GM20000 (cell line): ENCODE measurements around the gene SLC18B1.

Experiments used
- DNase-seq: peaks from one replicate; pipeline ENCODE4 v3.0.0; 2012; ENCODE audit warnings: low spot score
- TF ChIP-seq, protein P1 (sequence below): IDR thresholded peaks from 2 replicates; pipeline ENCODE4 v1.5.1; 2012; ENCODE audit warnings: mild to moderate bottlenecking, control low read depth; ENCODE audit errors: extremely low read depth, missing control alignments

Gene SLC18B1

DNA sequence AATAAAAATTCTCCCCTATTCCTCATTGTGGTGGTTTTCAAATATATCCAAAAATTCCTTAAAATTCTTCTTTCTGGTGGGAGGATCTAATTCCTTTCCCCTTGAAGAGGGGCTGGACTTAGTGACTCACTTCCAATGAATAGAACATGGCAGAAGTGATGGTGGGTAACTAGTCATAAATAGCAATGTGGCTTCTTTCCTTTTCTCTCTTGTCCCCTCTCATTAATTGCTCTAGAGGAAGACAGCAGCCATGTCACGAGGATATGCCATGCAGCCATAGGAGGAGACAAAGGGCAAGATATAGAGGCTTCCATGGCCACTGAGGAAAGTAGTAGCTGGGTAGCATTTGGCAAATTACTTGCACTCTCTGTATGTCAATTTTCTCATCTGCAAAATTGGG lies 46.6 kb downstream of the SLC18B1 start:
- TF ChIP-seq, protein P1, sequence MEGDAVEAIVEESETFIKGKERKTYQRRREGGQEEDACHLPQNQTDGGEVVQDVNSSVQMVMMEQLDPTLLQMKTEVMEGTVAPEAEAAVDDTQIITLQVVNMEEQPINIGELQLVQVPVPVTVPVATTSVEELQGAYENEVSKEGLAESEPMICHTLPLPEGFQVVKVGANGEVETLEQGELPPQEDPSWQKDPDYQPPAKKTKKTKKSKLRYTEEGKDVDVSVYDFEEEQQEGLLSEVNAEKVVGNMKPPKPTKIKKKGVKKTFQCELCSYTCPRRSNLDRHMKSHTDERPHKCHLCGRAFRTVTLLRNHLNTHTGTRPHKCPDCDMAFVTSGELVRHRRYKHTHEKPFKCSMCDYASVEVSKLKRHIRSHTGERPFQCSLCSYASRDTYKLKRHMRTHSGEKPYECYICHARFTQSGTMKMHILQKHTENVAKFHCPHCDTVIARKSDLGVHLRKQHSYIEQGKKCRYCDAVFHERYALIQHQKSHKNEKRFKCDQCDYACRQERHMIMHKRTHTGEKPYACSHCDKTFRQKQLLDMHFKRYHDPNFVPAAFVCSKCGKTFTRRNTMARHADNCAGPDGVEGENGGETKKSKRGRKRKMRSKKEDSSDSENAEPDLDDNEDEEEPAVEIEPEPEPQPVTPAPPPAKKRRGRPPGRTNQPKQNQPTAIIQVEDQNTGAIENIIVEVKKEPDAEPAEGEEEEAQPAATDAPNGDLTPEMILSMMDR: no peak

DNA sequence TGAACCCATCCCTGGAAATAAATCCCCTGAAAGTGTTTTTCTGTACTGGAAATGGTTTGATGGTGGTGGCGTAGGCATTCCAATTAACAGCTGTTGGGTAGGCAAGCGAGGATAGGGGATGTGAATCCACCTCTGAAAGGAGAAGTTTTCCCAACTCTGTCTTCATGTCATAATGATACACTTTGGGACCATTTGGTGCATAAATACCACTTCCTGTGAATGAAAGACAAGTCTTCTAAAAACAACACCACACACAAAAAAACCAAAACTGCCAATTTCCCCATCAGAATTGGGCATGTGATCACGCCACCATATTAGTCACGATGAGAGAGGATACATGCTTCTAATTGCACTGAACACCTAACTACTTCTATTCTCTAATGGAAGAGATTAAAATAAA lies 47.1 kb downstream of the SLC18B1 start:
- no peak for DNase-seq
- TF ChIP-seq, protein P1: no peak

More for the DNA sequence above, 46.6 kb downstream of the SLC18B1 start:
- DNase-seq: no peak

DNA sequence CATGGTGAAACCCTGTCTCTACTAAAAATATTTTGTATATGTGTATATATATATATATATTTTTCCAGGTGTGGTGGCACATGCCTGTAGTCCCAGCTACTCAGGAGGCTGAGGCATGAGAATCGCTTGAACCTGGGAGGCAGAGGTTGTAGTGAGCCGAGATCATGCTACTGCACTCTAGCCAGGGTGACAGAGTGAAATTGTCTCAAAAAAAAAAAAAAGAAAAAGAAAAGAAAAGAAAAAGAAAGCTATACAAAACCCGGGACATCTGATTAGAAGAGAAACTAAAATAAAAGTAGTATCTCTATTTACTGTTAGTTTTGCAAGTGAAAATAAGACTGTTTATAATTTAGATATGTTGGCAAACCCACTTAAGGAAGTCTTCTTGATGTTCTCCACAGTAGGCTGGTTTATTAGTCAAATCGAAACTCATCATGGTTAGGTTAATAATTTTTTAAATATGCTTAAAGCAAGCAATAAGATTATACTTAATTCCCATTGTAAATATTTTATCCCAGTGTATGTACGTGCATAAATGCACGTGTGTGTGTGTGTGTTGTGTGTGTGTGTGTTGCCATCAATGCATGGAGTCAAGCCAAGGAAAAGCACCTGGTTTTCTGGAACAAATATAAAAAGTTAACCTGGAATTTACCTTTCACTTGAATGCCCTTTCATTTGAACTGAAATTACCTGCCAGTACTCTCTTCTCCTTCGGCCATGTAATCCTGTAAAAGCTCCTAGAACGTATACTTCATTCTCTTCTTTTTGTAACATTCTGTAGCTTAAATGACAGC lies 47.8 kb downstream of the SLC18B1 start:
- TF ChIP-seq, protein P1: no peak

DNA sequence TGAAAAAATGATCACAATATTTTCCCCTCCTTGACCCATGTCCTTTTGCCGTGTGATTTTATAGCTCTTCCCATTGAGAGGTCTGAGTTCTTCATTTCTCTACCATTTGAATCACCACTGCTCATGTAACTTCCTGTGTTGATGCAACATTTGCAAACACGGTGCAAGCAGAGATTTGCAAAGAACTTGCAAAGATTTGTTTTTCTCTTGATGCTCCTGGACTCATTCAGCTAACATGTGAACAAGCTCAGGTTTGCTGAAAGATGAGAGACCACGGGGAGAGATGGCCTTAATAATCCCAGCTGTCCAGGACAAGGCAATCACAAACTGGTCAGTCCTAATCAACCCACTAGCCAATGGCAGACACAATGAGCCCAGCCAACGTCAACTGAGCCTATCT lies 49.3 kb downstream of the SLC18B1 start:
- no peak for DNase-seq
- TF ChIP-seq, protein P1: no peak

More for the DNA sequence above, 47.8 kb downstream of the SLC18B1 start:
- peak; percentile 45 for DNase-seq

DNA sequence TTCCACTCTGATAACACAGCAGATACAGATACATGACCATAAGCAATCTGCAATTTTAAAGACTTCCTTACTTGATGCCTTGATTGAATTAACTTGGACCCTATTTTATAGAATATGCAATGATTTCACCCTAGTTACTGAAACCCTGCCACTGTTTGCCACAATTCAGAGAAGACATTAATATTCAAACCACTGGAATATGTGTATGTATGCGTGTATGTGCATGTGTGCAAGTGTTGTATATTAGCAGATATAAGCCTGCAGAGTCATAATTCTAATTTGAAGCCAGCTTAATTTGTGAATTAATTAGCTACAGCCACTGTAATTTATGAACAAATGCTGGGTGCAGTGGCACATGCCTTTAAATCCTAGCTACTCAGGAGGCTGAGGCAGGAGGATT lies 50.0 kb downstream of the SLC18B1 start:
- no peak for DNase-seq
- TF ChIP-seq, protein P1: no peak

DNA sequence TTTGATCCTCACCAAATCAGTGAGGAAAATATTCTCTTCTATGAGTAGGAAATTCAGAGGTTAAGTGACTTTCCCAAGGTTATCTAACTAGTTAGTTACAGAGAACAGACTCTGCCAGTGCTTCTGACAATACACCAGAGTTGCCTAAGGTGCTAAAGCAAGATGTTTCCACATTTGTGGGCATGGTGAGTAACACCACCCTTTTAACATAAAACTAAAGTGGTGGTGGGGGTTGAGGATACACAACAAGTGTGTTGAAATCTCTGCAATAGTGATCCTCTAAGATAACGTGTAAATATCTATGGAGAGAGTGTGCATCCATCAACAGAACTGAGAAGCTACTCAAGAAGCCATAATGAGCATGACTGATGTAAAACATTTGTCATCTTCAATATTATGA lies 52.4 kb downstream of the SLC18B1 start:
- TF ChIP-seq, protein P1: no peak
- no peak for DNase-seq

DNA sequence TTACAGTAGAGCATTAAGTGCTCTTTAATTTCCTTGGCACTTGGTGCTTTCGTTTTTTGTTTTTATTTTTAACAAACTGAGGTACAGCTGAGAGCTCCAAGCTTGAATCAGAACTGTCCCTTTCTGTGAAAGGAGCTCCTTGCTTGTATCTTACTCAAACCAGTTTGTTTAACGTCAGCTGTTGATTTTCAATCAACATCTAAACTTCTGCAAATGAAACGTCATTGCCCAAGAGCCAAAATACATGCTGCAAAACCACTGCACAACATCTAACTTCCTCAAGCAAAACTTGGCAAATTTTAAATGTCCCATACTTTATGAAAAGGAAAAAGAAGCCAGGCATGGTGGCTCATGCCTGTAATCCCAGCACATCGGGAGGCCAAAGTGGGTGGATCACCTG lies 55.9 kb downstream of the SLC18B1 start:
- TF ChIP-seq, protein P1: no peak
- no peak for DNase-seq
